GM21723 (cell line): ENCODE results near the gene E2F2.
"Not testable (repeated sequence)": the region's sequence is repeated elsewhere in the genome, so short reads cannot be mapped to it uniquely, and the experiment has no call there.

ENCODE experiments used
- ATAC-seq: cut with Tn5 transposase; IDR thresholded peaks from one replicate; pipeline ENCODE4 v1.9.1; 2021; ENCODE audit warnings: mild to moderate bottlenecking, moderate library complexity; ENCODE audit not compliant: unreplicated experiment

E2F2 gene

DNA sequence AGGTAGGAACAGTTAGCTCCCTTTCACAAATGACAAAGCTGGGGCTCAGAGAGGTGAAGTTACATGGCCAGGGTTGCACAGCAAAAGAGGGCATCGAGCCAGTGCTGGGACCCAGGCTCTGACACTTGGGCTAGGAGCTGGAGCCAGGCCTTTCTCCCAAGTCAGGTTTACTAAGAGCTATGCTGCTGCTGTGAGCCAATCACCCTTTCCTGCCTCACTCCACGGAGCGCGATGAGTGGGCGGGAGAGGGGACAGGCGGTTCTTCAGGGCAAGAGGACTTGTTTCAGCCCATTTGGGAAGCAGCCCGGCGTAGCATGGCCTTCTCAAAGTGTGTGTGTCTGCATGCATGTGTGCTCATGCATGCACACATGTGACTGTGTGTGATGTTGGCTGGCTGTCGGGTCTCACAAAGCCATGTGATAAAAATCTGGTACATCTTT, 17.7 kb upstream of the E2F2 start:
- no peak for ATAC-seq

DNA sequence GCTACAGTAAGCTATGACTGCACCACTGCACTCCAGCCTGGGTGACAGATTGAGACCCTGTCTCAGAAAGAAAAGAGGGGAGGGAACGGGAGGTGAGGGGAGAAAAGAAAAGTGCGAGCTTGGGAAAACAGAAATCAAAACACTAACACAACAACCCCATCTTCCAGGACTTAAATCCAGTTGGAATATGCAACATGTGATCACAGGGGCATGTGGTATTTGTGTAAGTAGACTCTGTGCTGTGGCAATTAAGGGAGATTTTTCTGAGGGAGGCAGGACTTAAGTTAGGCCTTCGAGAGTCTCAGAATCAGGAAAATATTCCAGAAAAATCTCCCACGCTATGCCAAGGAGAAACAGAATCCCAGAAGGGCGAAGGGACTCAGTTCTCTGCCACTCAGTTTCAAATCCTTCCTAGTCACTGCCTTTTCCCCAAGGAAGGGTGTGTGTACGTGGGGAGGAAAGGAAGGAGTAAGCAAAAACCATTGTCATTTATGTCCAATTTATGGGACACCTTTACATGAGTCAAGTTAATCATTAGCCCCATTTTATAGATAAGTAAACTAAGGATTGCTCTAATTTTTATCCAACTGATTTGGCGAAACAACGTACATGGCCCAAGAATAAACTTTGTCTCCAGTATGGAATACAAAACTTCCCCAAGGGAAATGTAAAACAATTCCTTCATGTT, 16.0 kb upstream of the E2F2 start:
- no peak for ATAC-seq

DNA sequence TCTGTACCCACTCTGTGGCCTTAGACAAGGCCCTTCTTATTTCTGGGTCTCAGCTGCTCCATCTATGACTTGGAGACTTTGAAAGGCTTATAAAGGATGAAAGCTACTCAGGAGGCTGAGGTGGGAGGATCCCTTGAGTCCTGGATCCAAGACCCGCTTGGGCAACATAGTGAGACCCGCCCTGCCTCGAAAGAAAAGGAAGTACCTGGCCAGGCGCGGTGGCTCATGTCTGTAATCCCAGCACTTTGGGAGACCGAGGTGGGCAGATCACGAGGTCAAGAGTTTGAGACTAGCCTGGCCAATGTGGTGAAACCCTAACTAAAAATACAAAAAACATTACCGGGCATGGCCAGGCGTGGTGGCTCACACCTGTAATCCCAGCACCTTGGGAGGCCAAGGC, 14.8 kb upstream of the E2F2 start:
- no peak for ATAC-seq

GRCh38 chr1:23544444-23545389, 13.7 kb upstream of the E2F2 start:
- no peak for ATAC-seq

GRCh38 chr1:23543707-23544443, 12.8 kb upstream of the E2F2 start:
- ATAC-seq = no peak

- not testable (repeated sequence) for ATAC-seq
Measured at GRCh38 chr1:23542940-23543339, 11.9 kb upstream of the E2F2 start.

DNA sequence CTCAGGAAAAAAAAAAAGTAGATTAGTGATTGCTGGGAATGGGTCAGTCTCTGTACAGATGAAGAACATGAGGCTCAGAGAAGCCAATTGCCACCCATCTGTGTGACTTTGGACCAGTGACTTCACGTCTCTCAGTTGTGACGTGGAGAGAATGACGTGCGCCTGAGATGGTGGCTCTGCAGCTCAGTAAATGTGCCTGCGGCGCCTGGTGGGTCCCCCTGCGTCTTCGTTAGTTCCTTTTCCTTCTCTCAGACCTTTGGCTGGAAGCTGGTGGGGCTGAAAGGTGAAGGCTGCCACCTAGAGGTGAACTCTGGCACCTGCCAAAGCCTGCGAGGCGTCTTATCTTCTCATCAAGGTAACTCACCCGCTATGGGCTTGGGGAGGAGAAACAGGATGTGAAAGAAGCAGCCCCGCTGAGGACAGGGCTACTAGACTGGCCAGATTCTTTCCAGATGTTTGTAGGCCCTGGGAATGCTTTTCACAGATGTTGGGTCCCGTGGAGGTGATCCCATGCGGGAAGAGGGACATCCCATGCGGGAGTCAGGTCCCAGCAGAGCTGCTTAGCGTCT, 8.7 kb upstream of the E2F2 start:
- peak; percentile 82 for ATAC-seq

- ATAC-seq = no peak
Measured at GRCh38 chr1:23537296-23537973, 6.4 kb upstream of the E2F2 start.

DNA sequence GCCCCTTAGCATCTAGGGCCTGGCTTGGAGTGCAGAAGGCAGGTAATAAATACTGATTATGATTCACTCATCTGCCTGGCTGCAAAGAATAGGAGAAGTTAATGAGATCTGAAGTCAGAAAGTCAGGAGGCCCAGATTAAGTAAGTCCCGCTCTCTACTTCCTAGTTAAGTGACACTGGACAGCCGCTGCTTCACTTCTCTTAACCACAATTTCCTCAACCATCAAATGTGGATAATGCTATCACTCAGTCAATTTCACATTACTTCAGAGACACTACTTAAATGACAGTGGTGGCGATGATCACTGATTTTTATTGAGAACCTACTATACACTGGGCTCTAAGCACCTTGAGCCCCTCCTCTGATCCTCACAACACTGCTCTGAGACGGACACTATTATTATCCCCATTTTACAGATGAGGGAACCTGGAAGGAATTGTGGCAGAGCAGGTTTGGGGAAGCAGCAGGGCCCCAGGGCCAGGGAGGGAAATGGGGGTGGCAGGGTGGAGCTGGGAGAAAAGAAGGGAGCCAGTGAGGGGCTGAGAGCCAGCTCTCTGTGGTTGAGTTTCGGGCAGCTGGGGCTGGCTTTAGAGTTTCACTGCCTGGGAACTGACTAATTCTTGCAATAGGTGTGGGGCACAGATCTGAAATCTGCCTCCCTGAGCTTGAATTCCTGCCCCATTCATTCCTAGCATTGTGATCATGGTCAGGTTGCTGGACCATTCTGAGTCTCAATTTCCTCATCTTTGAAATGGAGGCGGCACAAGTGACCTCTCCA, 2.4 kb upstream of the E2F2 start:
- ATAC-seq = no peak

DNA sequence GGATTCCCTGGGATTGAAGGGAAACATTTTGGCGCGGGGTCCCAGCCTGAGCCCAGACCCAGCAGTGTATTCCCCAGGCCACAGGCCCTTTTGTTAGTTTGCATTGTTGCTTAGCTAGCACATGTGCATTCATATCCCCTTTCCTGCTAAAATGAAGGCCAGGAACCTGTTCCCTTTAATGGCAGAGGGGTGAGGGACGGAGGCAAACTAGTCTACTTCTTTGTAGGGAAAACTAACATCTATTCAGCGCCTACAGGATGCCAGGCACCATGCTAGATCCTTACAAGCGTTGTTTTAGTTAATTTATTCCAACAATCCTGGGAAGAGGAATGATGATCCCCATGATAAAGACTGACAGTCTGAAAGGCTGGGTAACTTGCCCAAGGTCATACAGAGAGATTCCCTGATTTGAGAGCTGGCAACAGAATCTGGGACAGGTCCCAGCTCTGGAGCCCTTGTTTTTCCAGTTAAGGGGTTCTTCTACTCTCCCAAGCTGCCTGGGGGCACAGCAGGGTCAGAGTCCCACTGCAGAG, 595 bp upstream of the E2F2 start:
- no peak for ATAC-seq

- ATAC-seq = no peak
Measured at GRCh38 chr1:23530087-23530746, 816 bp downstream of the E2F2 start.

- no peak for ATAC-seq
Measured at GRCh38 chr1:23529146-23530086, 1.6 kb downstream of the E2F2 start.

- peak; percentile 43 for ATAC-seq
Measured at GRCh38 chr1:23528250-23528978, 2.6 kb downstream of the E2F2 start.

GRCh38 chr1:23527900-23528249, 3.2 kb downstream of the E2F2 start:
- no peak for ATAC-seq

DNA sequence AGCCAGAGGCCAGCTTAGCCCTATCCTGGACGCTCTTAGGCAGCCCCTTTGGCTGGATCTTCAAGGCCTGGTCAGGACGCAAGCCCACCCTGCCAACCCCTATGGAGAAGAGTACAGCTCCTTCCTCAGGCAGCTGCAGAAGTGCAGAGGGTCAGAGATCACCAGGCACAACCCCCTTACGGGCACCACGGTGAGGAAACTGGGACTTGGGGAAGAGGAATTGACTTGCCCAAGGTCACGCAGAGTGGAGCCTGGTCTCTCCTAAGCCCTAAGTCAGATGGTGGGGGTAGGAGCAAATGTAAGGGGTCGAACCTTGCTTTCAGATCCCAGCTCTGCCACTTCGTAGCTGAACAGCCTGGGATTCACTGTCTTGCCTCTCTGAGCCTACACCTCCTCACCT, 3.7 kb downstream of the E2F2 start:
- ATAC-seq = no peak

DNA sequence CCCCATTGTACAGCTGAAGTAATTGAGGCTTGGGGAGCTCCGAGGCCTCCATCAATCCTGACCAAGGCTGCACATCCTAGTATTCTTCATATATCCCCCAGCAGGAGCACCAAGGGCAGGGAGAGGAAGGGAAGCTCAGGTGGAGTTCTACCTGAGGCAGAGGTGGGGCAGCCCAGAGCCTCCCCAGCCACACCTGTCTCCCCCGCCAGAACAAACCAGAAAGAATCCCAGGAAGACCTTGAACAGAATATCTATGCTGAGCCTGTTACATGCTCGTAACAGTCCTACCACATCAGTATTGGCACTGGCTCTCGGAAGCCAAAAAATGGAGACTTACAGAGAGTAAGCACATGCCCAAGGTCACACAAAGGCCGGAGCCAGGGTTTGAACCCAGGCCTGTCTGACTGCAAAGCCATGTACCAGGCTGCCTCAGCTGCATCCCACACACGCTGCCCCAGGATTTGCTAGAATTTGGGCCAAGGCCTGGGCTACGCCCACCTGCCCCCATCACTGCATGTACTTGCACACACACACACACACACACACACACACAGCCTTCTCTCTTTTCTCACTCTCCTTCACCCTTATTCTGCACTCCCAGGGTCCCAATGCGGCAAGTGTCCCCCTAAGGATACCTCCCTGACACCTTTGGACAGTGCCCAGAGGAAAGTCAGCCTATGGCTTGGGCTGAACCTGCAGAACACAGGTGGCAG, 4.5 kb downstream of the E2F2 start:
- no peak for ATAC-seq
